SU-DHL-6 (cell line): ENCODE data around the gene LIX1L.

ENCODE experiments used
- H2AFZ ChIP-seq: fragments of 200-600 bp; sonication (generic); 2 replicates; pipeline ENCODE4 v1.6.1; 2014; ENCODE audit warnings: low read depth, mild to moderate bottlenecking, moderate library complexity, mixed read lengths, antibody characterized with exemption, low read length; ENCODE audit not compliant: severe bottlenecking
- H3F3A ChIP-seq: fragments of 200-600 bp; shearing (Covaris generic); 2 replicates; pipeline ENCODE4 v1.6.0; 2016; ENCODE audit warnings: antibody characterized with exemption, mild to moderate bottlenecking; ENCODE audit not compliant: insufficient read depth
- H3K27ac ChIP-seq: fragments of 200-600 bp; sonication (generic); 2 replicates; pipeline ENCODE4 v1.5.1; 2016; ENCODE audit warnings: low read depth, mild to moderate bottlenecking, low read length, moderate library complexity, mixed read lengths
- H3K27me3 ChIP-seq: fragments of 200-600 bp; sonication (generic), shearing (Covaris generic); 2 replicates; pipeline ENCODE4 v1.6.0; 2014; ENCODE audit warnings: mild to moderate bottlenecking, low read length
- H3K36me3 ChIP-seq: fragments of 200-600 bp; sonication (generic); 2 replicates; pipeline ENCODE4 v1.6.1; 2014; ENCODE audit warnings: mild to moderate bottlenecking, low read length, mixed read lengths
- H3K4me2 ChIP-seq: fragments of 300-600, 200-600 bp; shearing (Covaris generic), sonication (generic); 2 replicates; pipeline ENCODE4 v1.6.0; 2014; ENCODE audit warnings: low read length, low read depth, mild to moderate bottlenecking; ENCODE audit not compliant: poor library complexity, severe bottlenecking
- H3K4me3 ChIP-seq: fragments of 200-600 bp; sonication (generic); 2 replicates; pipeline ENCODE4 v1.5.1; 2014; ENCODE audit warnings: antibody characterized with exemption, low read length, mild to moderate bottlenecking, mixed read lengths; ENCODE audit not compliant: insufficient read depth, poor library complexity, severe bottlenecking
- H3K79me2 ChIP-seq: fragments of 200-600 bp; sonication (generic); 2 replicates; pipeline ENCODE4 v1.6.1; 2014; ENCODE audit warnings: mild to moderate bottlenecking, low read length, moderate library complexity; ENCODE audit not compliant: insufficient read depth
- H3K9ac ChIP-seq: fragments of 200-600 bp; sonication (generic); 2 replicates; pipeline ENCODE4 v1.7.0; 2014; ENCODE audit warnings: mild to moderate bottlenecking, low read length
- H3K9me2 ChIP-seq: fragments of 200-600 bp; sonication (generic); replicated peaks from 2 replicates; pipeline ENCODE4 v1.6.1; 2014; ENCODE audit warnings: low read length; ENCODE audit not compliant: insufficient read depth
- H3K9me3 ChIP-seq: fragments of 200-600 bp; sonication (generic); 2 replicates; pipeline ENCODE4 v1.6.1; 2014; ENCODE audit warnings: low read length, mixed read lengths; ENCODE audit not compliant: insufficient read depth
- H4K20me1 ChIP-seq: fragments of 200-600 bp; sonication (generic); 2 replicates; pipeline ENCODE4 v1.6.1; 2014; ENCODE audit warnings: low read depth, mild to moderate bottlenecking, antibody characterized with exemption, low read length, moderate library complexity, mixed read lengths
- EZH2phosphoT487 ChIP-seq: fragments of 200-600 bp; sonication (generic), shearing (Covaris generic); conservative IDR thresholded peaks from 2 replicates; pipeline ENCODE4 v1.6.1; 2018; ENCODE audit warnings: mild to moderate bottlenecking, antibody characterized with exemption, low read length, moderate library complexity, mixed read lengths
- TF ChIP-seq, protein P1 (sequence below): fragments of 200-600 bp; sonication (generic); IDR thresholded peaks from one replicate; pipeline ENCODE4 v1.5.1; 2017; ENCODE audit warnings: antibody characterized with exemption, mild to moderate bottlenecking, low read length, moderate library complexity; ENCODE audit not compliant: insufficient read depth, poor library complexity, severe bottlenecking

LIX1L gene

DNA sequence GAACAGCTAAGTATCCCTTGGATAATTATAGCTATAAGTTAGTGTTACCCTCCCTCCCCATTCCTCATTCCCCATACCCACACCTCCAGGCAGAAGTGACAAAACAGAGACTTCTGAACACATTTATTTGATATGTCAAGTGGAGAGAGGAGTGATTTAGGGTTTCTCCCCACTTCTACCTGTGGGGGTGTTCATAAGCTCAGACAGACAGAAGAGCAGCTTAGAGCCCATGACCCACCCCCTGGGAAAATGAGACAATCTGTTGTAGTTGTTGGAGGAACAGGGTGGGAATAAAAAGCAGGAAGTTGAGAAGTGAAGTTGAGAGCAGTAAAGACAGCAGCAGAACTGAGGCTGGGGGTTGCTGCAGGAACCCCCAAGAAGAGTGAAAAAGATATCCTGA, 1.5 kb upstream of the LIX1L start:
- no peaks in the 10 kb centered on the region for H3K27me3 ChIP-seq
- no peak overlapping the region for H3K4me2 ChIP-seq
- no peak for TF ChIP-seq EZH2phosphoT487
- TF ChIP-seq, protein P1, sequence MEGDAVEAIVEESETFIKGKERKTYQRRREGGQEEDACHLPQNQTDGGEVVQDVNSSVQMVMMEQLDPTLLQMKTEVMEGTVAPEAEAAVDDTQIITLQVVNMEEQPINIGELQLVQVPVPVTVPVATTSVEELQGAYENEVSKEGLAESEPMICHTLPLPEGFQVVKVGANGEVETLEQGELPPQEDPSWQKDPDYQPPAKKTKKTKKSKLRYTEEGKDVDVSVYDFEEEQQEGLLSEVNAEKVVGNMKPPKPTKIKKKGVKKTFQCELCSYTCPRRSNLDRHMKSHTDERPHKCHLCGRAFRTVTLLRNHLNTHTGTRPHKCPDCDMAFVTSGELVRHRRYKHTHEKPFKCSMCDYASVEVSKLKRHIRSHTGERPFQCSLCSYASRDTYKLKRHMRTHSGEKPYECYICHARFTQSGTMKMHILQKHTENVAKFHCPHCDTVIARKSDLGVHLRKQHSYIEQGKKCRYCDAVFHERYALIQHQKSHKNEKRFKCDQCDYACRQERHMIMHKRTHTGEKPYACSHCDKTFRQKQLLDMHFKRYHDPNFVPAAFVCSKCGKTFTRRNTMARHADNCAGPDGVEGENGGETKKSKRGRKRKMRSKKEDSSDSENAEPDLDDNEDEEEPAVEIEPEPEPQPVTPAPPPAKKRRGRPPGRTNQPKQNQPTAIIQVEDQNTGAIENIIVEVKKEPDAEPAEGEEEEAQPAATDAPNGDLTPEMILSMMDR: no peak
- H3K9me3 ChIP-seq: no peaks in the 10 kb centered on the region
- no peak overlapping the region for H2AFZ ChIP-seq
- no peaks in the 10 kb centered on the region for H3K36me3 ChIP-seq
- H4K20me1 ChIP-seq: no peaks in the 10 kb centered on the region
- no peaks in the 10 kb centered on the region for H3K9me2 ChIP-seq
- H3F3A ChIP-seq: peaks cover 38% of the 10 kb centered on the region; the same call in 1 of the 2 replicates
- no peak overlapping the region for H3K9ac ChIP-seq
- no peaks in the 10 kb centered on the region for H3K79me2 ChIP-seq
- H3K4me3 ChIP-seq: no peak overlapping the region
- no peak overlapping the region for H3K27ac ChIP-seq

DNA sequence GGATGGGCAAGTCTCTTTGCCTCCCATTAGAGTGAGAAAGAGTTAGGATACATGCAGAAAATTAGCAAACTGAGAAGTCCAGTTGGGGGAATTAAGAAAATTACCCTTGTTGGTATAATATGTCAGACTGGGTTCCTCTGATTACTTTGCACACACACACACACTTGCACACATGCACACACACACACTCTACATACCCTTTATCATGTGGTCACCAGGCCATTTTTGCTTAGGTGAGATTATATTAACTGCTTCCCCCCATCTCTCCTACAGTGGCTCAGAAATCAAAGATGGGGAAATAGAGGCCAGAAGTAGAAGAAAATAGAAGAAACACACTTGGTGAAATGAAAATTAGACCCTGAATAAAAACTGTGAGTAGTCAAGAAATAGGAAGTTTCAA, 917 bp upstream of the LIX1L start:
- H3K4me3 ChIP-seq: peak overlapping the region; percentile 30
- no peaks in the 10 kb centered on the region for H3K79me2 ChIP-seq
- H3F3A ChIP-seq: peaks cover 38% of the 10 kb centered on the region; the same call in 1 of the 2 replicates
- no peak overlapping the region for H2AFZ ChIP-seq
- no peaks in the 10 kb centered on the region for H3K9me2 ChIP-seq
- peak overlapping the region; percentile 70; the same call in 1 of the 2 replicates for H3K9ac ChIP-seq
- no peaks in the 10 kb centered on the region for H3K36me3 ChIP-seq
- no peak for TF ChIP-seq EZH2phosphoT487
- TF ChIP-seq, protein P1: no peak
- no peaks in the 10 kb centered on the region for H3K27me3 ChIP-seq
- no peak overlapping the region for H3K27ac ChIP-seq
- no peaks in the 10 kb centered on the region for H4K20me1 ChIP-seq
- H3K9me3 ChIP-seq: no peaks in the 10 kb centered on the region
- H3K4me2 ChIP-seq: peak overlapping the region; percentile 83

GRCh38 chr1:145956781-145957442, 905 bp downstream of the LIX1L start:
- no peak overlapping the region for H3K27ac ChIP-seq
- H3K4me2 ChIP-seq: peak overlapping the region; percentile 83
- H3K9ac ChIP-seq: peak overlapping the region; percentile 70
- peak overlapping the region; percentile 66 for H3K4me3 ChIP-seq
- H3K9me3 ChIP-seq: no peaks in the 10 kb centered on the region
- H3K27me3 ChIP-seq: no peaks in the 10 kb centered on the region
- H3K9me2 ChIP-seq: no peaks in the 10 kb centered on the region
- TF ChIP-seq, protein P1: no peak
- no peak for TF ChIP-seq EZH2phosphoT487
- peaks cover 27% of the 10 kb centered on the region; the same call in 1 of the 2 replicates for H3F3A ChIP-seq
- H4K20me1 ChIP-seq: no peaks in the 10 kb centered on the region
- H2AFZ ChIP-seq: peak overlapping the region; percentile 73
- no peaks in the 10 kb centered on the region for H3K36me3 ChIP-seq
- no peaks in the 10 kb centered on the region for H3K79me2 ChIP-seq
